Posterior vena cava (tissue), 2 donors: ENCODE data around the gene OPN1MW3. TPM values are rescaled to one million over a fixed set of nuclear protein-coding genes. Genes with fewer than 3 reads are reported as not detected.
"Not testable (repeated sequence)": the region's sequence is repeated elsewhere in the genome, so short reads cannot be mapped to it uniquely, and the experiment has no call there.

Source experiments
- DNase-seq: peaks from one replicate; pipeline ENCODE4 v3.0.0-alpha.2; 2020; ENCODE audit warnings: low spot score
- intact Hi-C, 2 donors: fragments of 100-400 bp; cut with DNase I; formaldehyde crosslinking; loops; one replicate each; pipeline versions ENCODE4 v1.14.1 to v1.14.2; 2022 to 2023
- long read RNA-seq, 2 donors: library from polyadenylated mRNA; unstranded; transcript quantifications; one replicate each; pipeline ENCODE4 v2.0.0, GENCODE V29; 2020 to 2021
- total RNA-seq, 2 donors: library from RNA; stranded (reverse); fragmentation: NEBNext Ultra II Directional; extraction: Animal tissue kit (Norgen Biotek cat#: 25700); gene quantifications; one replicate each; pipeline ENCODE4 v1.2.1, GENCODE V29; 2021
- donor health status: DM: yes; HTN: yes; CAD: no.
- donor health status: DM: yes; HTN: yes; CAD: no.

The OPN1MW3 gene
- not detected for total RNA-seq
- long read RNA-seq, donor 1, result 0 reads
- long read RNA-seq, donor 2, result 0 reads

- intact Hi-C loops, DNase-seq: not testable (repeated sequence)
These were observed at the start of gene OPN1MW3 for GRCh38 chrX:154257282-154257681. Gene OPN1MW3, plus strand, starts transcription at chrX:154257582. Its CDS starts 38 bp downstream, at chrX:154257620.

- intact Hi-C loops, result not testable (repeated sequence)
These were observed 47.5 kb upstream of the OPN1MW3 start for GRCh38 chrX:154209670-154210418.

DNA sequence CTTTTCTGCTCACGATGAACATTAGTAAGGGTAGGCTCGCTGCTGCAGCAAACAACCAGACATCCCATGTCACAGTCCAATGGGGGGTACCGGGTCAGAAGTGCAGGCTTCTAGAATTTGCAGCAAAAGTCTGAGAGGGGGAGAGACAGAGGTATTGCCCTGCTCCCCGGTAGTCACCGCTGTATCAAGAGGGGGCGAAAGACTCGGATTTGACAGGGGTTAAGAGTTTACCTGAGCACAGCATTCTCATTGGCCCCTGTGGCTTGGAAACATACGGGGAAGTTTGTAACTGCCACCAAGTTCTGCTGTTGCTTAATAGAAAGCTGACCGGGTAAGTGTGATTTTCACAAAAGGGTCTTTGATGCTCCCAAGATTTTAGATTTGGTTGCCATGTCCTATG lies 46.3 kb upstream of the OPN1MW3 start:
- DNase-seq, intact Hi-C loops: not testable (repeated sequence)

More at GRCh38 chrX:154209670-154210418, 47.5 kb upstream of the OPN1MW3 start:
- DNase-seq, result not testable (repeated sequence)

DNA sequence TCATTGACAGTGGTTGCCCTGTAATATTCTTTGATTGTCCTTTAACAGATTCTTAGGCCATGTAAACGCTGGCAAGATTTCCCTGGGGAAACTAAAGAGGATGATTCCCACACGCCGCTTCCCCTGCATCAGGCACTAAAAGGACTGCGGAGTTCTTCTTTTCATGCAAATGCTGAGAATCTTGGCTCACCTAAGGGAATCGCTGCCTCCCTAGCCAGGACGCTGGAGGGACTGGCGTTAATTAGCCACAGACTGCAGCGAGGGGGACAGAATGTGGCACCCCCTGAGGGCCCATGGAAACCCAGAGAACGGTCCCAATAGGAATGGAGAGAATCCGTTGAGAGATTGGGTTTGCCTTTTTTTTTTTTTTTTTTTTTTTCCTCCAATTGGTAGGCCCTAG lies 45.9 kb upstream of the OPN1MW3 start:
- DNase-seq, intact Hi-C loops: not testable (repeated sequence)

- intact Hi-C loops, result not testable (repeated sequence)
These were observed 37.9 kb upstream of the OPN1MW3 start, which contains the start of gene OPN1MW2 for GRCh38 chrX:154219456-154219855. Gene OPN1MW2, plus strand, starts transcription at chrX:154219756. Its CDS starts 60 bp downstream, at chrX:154219816.

GRCh38 chrX:154225292-154225691 lies 32.1 kb upstream of the OPN1MW3 start:
- DNase-seq, intact Hi-C loops: not testable (repeated sequence)

More at GRCh38 chrX:154219456-154219855, 37.9 kb upstream of the OPN1MW3 start, which contains the start of gene OPN1MW2:
- not testable (repeated sequence) for DNase-seq

DNA sequence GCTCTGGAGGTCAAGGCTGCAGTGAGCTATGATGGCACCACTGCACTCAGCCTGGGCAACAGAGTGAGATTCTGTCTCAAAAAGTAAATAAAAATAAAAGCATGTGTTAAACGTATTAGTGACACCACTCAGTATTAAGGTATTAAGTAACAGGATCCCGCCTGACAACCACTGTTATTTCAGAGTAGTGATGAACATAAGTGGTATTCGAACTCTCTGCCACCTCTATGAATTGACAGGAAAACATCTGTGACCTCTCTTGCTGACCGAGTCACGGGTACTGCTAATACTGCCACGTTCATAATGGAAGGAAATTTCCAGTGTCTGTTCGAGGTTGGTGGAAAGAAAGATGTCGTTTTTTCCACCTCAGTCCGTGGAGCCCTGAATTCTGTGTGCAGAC lies 30.7 kb upstream of the OPN1MW3 start:
- DNase-seq, intact Hi-C loops: not testable (repeated sequence)

DNA sequence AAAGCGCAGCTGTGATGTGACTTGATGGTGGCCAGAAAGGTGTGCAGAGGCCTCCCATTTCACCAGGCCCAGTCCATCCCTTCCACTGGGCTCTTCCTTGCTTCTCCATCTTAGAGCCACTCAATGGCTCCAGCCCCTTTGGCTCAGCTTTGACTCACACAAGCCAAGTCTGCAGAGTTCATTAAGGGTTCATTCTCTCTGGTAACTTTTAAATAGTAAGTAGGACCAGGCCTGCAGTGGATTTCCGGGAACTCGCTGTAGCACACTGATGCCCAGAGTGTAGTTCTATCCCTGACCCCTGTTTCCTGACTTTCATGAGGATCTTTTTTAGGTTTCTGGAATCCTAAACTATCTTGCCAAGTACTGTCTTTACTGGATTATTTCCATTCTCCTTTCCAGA lies 25.9 kb upstream of the OPN1MW3 start:
- intact Hi-C loops, DNase-seq: not testable (repeated sequence)

GRCh38 chrX:154233620-154234019 lies 23.8 kb upstream of the OPN1MW3 start:
- DNase-seq, intact Hi-C loops: not testable (repeated sequence)

DNA sequence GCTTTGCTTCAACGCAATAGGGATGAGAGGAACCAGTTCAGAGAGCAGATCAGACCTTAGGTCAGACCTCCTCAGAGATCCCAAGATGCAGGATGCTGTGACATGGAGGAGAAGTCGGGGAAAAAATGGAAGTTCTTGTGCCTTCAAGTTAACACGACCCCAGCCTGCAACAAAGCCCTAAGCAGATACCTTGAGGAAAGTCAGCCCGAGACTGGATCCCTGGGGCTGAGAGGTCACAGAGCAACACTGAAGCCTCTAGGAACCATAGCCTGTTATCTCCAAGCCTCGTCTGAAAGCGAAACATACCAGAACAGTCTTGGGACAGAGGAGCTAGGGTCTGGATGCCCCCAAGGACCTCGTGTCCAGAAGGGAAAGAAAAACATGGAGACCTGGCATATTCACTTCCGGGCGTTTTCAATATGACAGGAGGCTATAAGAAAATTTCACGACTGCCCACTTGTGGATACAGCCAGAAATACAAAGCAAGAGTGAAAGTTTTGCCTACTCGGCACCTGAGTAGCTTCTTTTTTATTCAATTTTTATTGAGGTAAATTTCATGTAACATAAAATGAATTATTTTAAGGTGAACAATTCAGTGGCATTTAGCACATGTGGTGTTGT lies 18.3 kb upstream of the OPN1MW3 start:
- intact Hi-C loops, result not testable (repeated sequence)
- DNase-seq, result peak; percentile 54

DNA sequence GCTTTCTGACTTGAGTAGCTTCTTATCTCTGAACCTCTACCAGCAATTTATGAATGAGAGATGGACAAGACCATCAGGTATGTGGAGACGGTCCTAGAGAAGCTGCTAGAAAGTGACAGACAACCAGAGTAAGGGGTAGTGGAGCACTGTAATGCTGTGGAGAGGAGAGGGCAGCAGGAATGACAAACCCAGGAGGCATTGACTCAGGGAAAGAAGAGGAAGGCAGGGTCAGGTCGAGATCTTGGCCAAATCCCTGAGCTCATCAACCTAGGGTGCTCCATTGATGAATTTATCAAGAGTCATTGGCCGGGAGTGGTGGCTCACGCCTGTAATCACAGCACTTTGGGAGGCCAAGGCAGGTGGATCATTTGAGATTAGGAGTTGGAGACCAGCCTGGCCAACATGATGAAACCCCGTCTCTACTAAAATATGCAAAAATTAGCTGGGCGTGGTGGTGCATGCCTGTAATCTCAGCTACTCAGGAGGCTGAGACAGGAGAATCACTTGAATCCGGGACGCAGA lies 17.3 kb upstream of the OPN1MW3 start:
- intact Hi-C loops, DNase-seq: not testable (repeated sequence)

GRCh38 chrX:154247377-154248045 lies 9.9 kb upstream of the OPN1MW3 start:
- intact Hi-C loops, DNase-seq: not testable (repeated sequence)

- intact Hi-C loops, result not testable (repeated sequence)
These were observed 9.3 kb upstream of the OPN1MW3 start for GRCh38 chrX:154248076-154248475.

GRCh38 chrX:154258711-154259110 lies 1.3 kb downstream of the OPN1MW3 start:
- DNase-seq, intact Hi-C loops: not testable (repeated sequence)

More at GRCh38 chrX:154248076-154248475, 9.3 kb upstream of the OPN1MW3 start:
- DNase-seq, result not testable (repeated sequence)

- intact Hi-C loops, DNase-seq: not testable (repeated sequence)
These were observed 5.7 kb downstream of the OPN1MW3 start for GRCh38 chrX:154263072-154263471.

- DNase-seq, intact Hi-C loops: not testable (repeated sequence)
These were observed 11.9 kb downstream of the OPN1MW3 start for GRCh38 chrX:154269245-154269644.

DNA sequence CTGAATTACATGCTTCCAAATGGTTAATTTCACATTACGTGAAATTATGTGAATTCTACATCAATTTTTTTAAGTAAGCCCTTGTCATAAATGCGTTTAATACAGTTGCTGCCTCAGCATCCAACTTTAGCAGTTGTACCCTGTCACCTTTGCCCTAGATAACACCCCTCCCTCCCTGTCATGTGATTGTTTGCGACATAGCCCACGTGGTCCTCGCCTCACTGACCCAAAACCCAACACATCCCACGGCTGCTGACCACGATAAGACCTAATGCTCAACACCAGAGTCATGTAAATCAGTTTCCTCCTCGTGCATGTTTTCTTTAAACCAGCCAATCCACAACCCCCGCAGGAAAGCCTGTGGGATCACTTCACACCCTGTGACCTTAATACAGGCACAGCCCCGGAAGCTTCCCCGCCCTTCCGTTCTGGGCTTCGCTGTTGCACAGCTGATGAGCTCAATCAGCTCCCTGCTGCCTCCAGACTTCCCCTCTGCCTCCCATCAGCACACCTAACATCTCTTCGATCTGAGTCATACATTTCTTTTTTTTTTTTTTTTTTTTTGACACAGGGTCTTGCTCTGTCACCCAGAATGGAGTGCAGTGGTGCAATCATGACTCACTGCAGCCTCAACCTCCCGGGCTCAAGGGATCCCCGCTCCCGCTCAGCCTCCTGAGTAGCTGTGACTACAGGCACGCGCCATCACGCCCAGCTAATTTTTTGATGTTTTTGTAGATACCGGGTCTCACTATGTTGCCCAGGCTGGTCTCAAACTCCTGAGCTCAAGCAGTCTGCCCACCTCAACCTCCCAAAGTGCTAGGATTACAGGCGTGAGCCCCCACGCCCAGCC lies 27.3 kb downstream of the OPN1MW3 start:
- intact Hi-C loops, DNase-seq: not testable (repeated sequence)

GRCh38 chrX:154286406-154286805 lies 29.0 kb downstream of the OPN1MW3 start:
- intact Hi-C loops, DNase-seq: not testable (repeated sequence)
